Central memory CD4-positive, alpha-beta T cell (primary cell): Measurements from ENCODE around the gene MCAT.
A peak's percentile ranks its signal among the peaks of the same experiment; 100 is the strongest.

Experiments used
- DNase-seq: peaks from one replicate; pipeline ENCODE4 v3.0.0; 2022

Gene MCAT

DNA sequence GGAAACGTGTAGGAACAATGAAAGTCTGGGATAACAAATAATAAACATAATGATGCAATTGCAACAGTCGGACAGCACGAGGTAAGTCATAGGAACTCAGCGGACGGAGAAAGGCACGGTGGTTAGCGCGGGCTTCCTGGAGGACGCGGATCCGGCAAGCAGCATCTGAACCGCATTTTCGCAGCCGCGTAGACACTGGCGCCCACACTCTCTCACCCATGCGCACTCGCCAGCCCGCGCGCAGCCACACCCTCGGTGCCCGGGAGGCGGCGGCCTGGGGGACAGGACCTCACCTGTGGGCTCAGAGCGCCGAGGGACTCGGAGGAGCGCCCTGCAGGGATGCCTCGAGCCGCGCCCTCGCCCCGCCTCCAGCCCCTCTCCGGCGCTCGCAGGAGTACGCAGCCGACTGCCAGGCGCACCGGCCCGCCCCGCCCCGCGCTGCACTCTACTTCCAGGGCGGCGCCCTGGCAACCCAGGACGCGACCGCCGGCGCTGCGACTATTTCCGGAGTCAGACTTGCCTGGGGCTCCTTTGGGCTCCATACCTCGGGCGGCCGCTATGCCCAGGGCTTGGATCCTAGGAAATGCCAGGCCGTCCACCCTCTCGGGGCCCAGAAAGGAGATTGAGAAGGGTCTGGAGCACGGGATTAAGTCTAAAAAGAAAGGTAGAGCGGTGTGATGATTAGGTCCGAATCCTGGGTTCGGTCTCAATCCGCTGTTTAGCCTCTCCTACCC is 54.0 kb downstream of the MCAT start, which contains the start of gene TTLL1:
Gene TTLL1 (minus strand): TSS at position 408 of the 734 bp plus-strand sequence. CDS start 13,805 bp downstream, outside the sequence.
- peak; percentile 84 for DNase-seq

DNA sequence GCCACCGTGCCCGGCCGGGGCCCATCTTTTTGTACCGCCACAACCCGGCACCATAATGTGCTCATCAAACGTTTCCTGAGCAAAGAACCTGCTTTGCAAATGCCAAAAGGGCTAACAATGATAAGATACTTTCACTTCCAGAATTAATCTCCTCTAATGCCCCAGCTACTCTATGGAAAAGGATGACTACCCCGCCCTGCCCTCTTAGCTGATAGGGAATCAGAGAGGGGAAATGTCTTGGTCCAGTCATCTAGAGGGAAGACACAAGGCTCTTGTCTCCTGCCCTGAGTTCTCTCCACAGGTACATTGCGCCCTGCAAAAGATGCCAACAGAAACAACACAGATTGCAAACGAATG is 54.6 kb downstream of the MCAT start:
- no peak for DNase-seq

DNA sequence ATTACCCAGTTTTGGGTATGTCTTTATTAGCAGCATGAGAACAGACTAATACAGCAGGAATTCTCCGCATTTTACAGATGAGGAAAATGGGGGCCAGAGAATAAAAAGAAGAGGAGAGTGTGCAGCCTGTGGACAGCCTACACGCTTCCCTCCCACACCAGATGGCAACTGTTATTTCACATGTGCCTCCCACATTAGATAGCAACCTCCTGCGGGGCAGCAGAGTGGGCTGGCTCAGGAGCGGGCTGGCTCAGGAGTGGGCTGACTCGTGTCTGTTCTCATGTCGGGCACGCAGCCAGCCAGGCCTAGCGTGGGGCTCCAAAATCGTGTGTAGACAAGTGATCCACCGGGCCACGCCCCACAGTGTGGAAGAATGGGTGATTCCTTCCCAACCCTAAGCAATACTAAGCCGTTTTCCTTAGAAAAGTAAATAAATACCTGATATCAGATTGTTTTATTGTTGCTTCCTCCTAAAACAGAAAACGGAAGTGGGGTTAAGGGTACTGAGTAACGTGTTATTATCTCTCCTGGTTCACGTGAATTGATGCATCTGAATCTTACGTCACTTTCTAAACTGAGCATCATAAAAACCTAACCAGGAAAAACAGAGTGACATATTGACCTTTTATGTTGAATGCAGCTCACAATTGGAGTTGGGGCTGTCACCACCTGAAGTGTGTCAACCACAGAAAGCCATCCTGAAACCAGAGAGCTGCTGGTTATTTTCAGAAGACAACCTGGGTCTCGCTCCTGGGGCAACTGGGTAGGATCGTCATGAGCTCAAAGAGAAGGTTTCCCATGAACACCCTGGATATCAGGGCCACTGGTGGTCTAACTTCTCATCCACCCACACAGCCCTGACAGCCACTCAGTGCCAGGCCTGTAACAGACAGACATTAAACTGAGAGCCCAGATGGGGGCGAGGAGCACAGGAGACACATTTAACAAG is 57.3 kb downstream of the MCAT start:
- peak; percentile 8 for DNase-seq
